HG03432 (cell line): Measurements from ENCODE around the gene GIPC1.
A peak's percentile ranks its signal among the peaks of the same experiment; 100 is the strongest.
"Not testable (repeated sequence)": the region's sequence is repeated elsewhere in the genome, so short reads cannot be mapped to it uniquely, and the experiment has no call there.

ENCODE experiments used
- ATAC-seq: cut with Tn5 transposase; IDR thresholded peaks from one replicate; pipeline ENCODE4 v1.9.1; 2021; ENCODE audit warnings: mild to moderate bottlenecking, moderate library complexity; ENCODE audit not compliant: unreplicated experiment

Gene GIPC1, protein sequence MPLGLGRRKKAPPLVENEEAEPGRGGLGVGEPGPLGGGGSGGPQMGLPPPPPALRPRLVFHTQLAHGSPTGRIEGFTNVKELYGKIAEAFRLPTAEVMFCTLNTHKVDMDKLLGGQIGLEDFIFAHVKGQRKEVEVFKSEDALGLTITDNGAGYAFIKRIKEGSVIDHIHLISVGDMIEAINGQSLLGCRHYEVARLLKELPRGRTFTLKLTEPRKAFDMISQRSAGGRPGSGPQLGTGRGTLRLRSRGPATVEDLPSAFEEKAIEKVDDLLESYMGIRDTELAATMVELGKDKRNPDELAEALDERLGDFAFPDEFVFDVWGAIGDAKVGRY

DNA sequence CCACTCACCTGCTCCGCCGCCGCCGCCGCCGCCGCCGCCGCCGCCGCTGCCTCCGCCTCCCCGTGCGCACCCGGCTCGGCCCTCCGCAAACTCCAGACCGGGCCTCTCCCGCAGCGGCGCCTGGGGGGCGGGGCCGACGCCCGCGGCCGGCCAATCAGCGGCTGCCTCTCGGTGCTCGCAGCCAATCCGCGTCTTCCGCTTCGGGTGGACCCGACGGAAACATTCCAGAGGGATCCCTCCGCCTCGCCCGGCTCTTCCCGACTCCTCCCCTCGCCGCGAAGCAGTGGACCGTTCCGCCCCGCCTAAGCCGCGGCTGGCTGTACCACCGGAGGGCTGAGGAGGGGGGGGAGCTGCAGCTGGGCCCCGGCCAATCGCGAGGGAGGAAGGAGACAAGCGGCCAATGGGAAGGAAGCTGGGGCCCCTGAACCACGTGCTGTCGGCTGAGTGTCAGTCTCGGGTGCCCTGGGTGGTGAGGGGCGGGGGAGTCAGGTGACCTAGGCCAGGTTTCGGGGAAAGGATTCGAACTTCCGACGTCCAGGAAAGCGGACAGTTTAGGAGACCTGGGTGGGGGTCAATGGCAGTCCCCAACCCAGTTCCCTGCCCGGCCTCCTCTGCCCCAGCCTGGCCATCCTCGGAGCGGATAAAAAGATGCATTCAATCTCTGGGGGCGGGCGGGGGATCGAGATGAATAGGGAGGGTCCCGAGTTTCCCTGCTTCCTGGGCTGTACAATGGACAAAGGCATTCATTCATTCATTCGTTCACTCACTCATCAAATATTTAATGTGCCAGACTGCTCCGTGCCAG is at the start of gene GIPC1:
Gene GIPC1, minus strand, starts transcription at position 99 of the 805 bp plus-strand sequence. CDS start 13,151 bp downstream, outside the sequence.
- ATAC-seq = peak; percentile 78

DNA sequence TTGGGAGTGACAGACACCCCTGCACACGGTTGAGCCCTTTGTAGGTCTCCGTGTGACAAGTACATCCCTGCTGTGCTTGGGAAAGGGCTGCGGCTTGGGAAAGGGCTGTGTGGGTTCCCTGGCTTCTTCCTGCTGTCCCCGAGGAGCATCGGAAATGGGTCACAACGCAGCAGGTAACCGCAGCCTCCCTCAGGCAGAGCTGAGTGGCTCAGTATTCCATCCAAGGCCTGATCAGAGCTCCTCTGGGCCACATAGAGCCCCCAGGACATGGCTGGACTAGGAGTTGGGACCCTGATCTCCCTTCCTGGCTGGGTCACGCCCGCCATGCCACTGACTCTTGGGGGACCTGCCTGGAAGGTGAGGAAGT is 49.8 kb upstream of the GIPC1 start:
- ATAC-seq = no peak

DNA sequence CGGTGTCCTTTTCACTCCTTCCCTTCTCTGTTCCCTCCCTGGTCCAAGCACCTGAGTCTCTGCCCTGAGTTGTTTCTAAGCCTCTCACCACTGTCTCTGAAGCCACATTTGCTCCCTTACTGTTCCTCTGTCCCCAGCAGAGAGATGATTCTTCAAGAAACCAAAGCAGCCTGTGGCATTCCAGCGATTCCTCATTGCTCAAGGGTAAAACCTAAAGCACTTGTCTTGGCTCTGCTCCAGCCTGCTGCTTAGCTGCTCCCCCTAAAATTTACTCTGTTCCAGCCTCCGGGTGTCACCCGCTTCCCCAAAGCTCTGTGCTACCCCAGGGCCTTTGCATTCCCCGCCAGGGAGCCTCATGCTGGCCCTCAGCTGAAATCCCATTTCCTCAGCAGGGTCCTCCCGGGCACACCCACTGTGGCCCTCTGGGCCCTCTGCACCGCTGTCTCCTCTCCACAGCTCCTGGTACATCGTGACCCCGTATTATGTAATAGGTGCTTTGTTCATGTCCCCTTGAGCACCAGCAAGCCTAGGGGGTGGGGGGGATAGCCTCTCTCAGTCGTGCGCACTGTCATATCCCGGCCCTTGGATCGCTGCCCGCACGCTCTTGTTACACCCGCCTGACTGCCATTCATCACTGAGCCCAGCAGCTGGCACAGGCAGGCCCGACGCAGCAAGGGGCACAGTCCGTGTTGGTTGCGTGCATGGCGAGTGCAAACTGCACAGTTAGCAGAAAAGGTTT is 49.2 kb upstream of the GIPC1 start:
- ATAC-seq = no peak

DNA sequence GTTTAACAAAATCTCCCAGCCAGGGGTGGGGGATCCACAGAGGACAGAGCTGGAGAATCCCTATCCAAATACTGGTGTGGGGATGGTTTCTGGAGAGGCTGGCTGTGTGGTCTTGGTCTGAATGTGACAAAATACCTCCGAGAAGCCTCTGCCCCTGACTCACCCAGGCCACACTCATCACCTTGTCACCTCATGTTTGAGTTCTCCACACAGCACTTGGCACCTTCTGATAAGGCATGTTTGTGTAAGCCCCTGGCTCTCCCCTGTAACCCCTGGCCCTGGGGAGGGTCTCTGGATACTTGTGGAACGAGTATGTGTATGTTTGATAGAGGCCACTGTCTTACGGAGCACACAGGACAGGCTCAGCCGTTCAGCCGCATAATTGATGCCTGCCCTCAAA is 48.1 kb upstream of the GIPC1 start:
- ATAC-seq = no peak

DNA sequence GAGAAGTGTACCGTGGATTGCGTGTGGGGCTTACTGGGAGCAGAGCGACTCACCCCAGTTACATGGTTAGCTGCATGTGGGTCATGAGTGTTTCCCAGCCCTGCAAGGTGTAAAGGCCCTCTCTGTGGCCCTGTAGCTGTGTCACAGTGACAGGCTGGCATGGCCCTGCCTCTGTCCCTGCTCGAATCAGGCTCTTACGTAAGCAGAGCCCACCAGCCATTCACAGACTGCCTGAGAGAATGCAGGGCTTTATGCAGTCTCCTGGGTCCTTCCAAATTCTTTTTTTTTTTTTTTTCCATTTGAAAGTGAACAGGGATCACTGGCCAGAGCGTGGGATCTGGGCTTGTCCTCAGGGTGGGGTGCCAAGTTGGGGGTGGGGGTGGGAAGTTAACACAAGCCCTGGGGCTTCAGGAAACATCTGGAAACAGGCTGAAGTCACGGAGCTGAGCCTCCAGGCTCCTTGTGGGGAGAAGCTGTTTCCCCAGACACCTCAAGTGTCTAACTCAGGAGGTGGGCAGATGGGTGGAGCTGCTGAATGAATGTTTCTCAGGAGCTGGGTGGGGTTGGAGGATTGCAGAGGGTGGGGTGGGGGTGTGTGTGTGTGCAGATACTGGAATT is 46.9 kb upstream of the GIPC1 start:
- no peak for ATAC-seq

DNA sequence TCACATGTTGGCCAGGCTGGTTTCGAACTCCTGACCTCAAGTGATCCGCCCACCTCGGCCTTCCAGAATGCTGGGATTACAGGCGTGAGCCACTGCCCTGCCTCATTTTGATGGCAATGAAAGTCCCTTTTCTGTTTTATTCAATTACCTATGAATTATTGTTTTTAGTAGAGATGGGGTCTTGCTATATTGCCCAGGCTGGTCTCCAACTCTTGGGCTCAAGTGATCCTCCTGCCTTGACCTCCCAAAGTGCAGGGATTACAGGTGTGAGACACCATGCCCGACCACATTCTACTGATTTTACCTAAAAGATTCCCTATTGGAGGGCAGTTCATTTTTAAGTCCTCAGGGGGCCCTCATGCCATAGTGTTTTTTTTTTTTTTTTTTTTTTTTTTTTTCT is 46.1 kb upstream of the GIPC1 start:
- not testable (repeated sequence) for ATAC-seq

DNA sequence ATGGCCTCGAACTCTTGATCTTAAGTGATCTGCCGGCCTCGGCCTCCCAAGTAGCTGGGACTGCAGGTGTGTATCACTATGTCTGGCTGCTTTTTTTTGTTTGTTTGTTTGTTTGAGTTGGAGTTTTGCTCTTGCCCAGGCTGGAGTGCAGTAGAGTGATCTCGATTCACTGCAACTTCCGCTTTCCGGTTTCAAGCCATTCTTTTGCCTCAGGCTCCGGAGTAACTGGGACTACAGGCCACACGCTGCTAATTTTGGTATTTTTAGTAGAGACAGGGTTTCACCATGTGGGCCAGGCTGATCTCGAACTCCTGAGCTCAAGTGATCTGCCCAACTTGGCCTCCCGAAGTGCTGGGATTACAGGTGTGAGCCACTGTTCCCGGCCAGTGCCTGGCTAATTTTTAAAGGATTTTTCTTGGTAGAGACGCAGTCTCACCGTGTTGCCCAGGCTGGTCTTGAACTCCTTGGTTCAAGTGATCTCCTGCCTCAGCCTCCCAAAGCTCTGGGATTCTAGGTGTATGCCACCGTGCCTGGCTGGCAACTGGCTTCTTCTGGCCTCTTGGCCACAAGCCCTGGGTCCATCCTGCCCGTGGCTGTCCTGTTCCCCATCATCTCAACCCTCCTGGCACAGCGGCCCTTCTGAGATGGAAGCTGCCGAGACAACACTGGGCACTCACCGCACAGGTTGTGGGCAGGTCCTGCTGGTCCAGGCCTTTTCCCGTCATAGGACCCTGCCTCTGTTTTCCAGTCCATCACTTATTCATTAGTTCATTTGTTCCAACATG is 45.0 kb upstream of the GIPC1 start:
- ATAC-seq = no peak

DNA sequence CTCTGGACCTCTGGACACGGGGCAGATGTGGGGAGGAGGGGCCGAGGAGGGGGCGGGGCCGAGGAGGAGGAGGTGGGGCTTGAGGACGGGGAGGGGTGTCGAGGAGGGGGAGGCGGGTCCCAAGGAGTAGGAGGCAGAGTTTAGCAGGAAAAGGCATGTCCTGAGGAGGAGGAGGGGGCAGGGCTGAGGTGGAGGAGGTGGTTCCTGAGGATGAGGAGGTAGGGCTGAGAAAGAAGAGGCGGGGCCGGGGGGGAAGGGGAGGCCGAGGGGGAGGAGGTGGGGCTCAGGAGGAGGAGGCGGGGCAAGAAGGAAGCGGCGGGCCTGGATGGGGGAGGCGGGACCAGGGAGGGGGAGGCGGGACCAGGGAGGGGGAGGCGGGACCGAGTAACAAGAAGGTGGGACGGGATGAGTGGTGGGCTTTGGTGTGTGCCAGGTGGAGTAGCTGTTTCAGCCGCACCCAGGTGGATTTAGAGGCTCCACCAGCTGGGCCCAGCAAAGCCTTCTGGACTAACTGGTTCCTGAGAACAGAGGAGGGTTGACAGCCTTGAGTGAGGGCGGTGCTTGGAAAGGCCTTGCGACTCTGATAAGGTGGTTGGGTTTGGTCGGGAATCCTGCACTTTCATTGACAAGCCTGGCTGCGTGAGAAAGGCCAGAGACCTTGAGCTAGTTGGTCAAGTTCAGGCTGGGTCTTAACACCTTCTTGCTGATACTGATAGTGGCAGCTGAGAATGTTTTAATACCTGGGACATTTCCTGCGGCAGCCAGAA is 41.2 kb upstream of the GIPC1 start:
- no peak for ATAC-seq

DNA sequence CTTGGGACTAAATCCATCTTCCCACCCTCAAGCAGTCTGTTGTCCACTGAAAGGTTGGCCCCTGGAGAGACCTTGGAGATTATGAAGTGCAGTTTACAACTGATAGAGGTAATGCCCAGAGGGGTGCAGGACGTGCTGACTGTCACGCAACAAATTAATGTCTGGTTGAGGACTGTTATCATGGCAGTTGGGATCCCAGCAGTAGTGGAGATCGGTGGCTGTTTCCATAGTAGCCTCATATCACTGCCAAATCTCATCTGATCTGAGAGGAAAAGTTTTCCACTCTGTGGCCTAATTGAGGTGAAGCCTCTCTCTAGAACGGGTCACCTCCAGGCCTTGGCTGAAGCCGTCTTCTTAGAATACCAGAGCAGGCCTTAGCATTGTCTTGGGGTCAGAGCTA is 37.5 kb upstream of the GIPC1 start:
- ATAC-seq = no peak

DNA sequence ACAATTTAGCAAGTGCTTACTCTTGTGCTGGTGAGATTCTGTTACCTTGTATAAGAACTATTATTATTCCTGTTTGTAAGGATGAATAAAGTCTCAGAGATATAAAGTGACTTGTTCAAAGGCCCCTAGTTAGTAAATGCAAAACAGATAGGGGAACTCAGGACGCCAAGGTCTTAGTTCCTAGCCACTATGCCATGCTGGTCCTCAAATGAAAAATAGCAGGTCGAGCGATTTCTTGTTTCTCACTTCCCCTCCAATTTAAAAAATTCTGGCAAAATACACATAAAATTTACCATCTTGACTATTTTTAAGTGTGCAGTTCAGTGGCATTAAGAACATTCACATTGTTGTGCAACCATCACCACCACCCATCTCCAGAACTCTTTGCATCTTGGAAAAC is 34.6 kb upstream of the GIPC1 start:
- ATAC-seq = no peak

DNA sequence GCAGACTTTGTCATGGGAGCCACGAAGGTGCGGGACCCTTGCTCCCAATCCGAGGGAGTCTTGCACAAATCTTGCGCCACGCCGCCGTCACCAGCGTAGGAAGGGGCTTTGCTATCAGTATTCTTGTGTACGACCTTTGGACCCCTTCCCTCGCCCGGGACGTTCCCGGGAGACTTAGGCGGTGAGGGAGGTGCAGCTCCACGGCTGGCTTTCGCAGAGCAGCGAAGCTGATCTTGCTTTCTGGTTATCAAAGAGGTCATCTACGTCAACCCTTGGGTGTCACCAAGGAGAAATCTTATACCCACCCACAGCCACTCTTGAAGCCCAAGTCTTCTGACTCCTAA is 34.0 kb upstream of the GIPC1 start:
- ATAC-seq = peak; percentile 3

DNA sequence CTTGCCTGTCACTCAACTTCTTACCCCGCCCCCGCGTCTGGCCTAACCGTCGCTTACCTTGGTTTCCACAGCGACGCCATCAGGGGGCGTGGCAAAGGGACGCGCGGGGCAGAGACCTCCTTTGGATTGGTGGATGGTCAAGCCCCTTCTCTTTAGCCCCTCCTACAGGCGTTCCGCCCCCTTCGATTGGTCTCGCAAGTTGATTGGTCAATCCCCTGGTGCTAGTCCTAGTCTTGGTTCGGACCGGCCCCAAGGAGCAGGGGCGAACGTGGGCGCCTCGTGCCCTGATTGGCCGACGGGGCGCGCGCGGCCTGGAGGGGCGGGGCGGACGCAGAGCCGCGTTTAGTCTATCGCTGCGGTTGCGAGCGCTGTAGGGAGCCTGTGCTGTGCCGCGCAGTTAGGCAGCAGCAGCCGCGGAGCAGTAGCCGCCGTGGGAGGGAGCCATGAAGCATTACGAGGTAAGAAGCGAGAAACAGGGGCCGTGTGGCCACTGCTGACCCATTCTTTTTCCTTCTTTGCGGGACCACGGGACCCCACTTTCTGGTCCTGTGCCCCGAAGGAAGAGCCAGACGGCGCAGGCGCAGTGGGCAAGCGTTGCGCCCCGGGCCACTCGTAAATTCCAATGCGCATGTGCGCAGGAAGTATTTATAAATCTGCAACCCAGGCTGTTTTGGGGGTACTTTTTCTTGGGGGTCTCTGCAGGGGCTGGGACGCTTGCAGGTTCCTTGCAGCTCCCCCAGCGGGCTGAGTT is 33.5 kb upstream of the GIPC1 start, which contains the start of gene TECR:
Gene TECR, plus strand, starts transcription at position 341 of the 751 bp plus-strand sequence. Its CDS starts 103 bp downstream, at position 444.
- ATAC-seq = peak; percentile 93

DNA sequence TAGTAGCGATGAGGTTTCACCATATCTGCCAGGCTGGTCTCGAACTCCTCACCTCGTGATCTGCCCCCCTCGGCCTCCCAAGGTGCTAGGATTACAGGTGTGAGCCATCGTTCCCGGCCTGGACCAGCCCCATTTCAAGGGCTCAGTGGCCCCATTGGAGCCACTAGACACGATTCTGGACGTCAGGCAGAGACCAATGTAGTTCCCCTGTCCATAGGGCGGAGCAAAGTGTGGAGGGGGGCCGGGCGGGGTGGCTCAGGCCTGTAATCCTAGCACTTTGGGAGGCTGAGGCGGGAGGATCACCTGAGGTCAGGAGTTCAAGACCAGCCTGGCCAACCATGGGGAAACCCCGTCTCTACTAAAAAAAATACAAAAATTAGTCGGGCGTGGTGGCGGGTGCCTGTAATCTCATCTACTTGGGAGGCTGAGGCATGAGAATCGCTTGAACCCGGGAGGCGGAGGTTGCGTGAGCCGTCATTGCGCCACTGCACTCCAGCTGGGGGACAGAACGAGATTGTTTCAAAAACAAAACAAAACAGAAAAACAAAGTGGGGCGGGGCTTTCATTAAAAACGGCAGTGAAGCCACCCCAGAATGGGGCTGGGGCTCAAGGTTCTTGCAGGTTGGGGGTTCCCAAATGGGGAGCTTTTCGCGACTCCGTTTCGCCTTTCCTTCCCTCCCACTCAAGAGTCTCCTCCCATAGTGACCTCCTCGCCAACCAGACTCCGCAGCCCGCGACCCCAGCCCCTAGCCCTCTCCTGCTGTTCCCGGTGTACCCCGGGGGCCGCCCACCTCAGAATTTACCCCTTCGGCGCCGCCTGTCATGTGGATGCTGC is 32.7 kb upstream of the GIPC1 start:
- no peak for ATAC-seq

DNA sequence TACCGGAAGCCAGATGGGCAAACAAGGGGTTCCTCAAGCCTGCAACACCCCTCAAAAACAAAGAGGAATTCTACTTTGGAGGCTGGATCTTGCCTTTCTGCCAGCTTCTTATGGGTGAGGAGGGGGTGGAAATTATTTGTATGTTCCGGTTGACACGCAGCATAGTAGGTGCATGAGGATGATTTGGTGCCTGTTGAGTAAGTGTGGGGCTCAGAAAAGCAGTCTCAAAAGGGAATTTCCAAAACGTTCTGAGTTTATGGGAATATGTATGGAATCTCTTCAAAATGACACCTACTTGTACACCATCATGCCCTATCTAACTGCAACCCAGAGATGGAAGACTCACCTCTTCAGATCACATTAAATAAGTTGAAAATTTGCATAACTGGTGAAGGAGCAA is 30.5 kb upstream of the GIPC1 start:
- no peak for ATAC-seq

DNA sequence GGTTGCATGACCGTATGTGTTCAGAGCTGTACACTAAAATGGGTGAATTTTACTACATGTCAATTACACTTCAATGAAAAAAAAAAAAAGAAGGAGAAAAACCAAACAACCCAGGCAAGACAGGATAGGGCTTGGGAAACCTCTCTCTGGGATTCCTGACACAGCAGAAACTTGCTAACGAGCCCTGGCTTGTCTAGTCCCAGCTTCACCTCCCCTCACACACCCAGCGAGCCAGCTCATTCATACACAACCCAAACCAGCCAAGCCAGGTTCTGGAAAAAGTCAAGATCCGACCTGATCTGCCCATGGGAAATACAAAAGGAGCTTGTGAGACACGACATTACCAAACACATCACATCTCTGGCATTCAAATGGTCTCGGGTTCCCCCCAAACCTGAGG is 29.8 kb upstream of the GIPC1 start:
- no peak for ATAC-seq

DNA sequence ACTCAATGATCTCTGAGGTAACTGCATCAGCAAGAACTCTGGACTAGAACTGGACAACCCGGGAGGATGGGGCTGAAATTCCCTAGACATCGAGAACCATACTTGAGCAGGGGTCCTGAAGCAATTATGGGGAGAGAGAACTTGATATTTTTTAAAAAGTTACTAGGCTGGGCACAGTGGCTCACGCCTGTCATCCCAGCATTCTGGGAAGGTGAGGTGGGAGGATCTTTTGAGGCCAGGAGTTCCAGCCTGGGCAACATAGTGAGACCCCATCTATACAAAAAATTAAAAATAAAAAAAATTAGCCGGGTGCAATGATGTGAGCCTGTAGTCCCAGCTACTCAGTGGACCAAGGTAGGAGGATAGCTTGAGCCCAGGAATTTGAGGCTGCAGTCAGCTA is 24.6 kb upstream of the GIPC1 start:
- ATAC-seq = no peak

DNA sequence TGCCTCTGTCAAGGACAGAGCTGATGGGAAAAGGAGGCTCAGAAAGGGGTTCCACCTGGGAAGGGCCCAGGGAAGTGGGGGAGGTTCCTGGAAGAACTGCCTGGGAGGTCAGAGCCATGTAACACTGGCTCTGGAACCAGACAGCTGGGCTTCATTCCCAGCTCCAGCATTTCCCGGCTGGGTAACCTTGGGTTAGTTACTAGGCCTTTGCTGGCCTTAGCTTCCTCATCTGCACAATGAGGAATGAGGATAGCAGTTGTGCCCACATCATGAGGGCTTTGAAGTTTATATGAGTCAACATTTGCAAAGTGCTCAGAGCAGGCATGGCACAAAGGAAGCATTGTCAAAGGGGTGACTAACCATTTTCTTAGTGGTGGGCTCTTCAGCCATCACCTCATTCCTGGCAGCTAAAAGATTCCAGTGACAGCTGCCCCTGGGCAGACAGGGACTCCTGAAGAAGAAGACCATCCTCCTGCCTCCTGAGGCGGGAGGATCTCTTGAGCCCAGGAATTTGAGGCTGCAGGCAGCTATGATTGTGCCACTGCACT is 24.0 kb upstream of the GIPC1 start:
- no peak for ATAC-seq
